Adipocyte (in vitro differentiated cells): ENCODE measurements around the gene SLC25A43.

Experiments used
- DNase-seq: peaks from one replicate; pipeline ENCODE4 v3.0.0-alpha.2; 2015; ENCODE audit warnings: low read depth
- H3K27me3 ChIP-seq: replicated peaks from 2 replicates; pipeline ENCODE4 v1.7.0; 2013; ENCODE audit warnings: mild to moderate bottlenecking, low read length, moderate library complexity; ENCODE audit not compliant: control insufficient read depth, insufficient read depth
- H3K36me3 ChIP-seq: 2 replicates; pipeline ENCODE4 v1.7.0; 2013; ENCODE audit warnings: low read length, mild to moderate bottlenecking, moderate library complexity; ENCODE audit not compliant: control insufficient read depth, insufficient read depth, severe bottlenecking
- H3K4me1 ChIP-seq: 2 replicates; pipeline ENCODE4 v1.7.0; 2013; ENCODE audit warnings: mild to moderate bottlenecking, low read length, moderate library complexity; ENCODE audit not compliant: control insufficient read depth, insufficient read depth
- H3K4me3 ChIP-seq: 2 replicates; pipeline ENCODE4 v1.7.0; 2013; ENCODE audit warnings: mild to moderate bottlenecking, low read length, moderate library complexity
- H3K9ac ChIP-seq: 2 replicates; pipeline ENCODE4 v1.7.0; 2013; ENCODE audit warnings: mild to moderate bottlenecking, low read length, moderate library complexity
- H3K9me3 ChIP-seq: 2 replicates; pipeline ENCODE4 v1.7.0; 2013; ENCODE audit warnings: mild to moderate bottlenecking, low read length, moderate library complexity; ENCODE audit not compliant: control insufficient read depth

Gene SLC25A43

GRCh38 chrX:119468551-119469312 lies 69.6 kb downstream of the SLC25A43 start:
- Histone ChIP-seq H3K9me3 (no peaks in the 10 kb centered on the region), H3K27me3 (no peaks in the 10 kb centered on the region)

GRCh38 chrX:119469313-119469635 lies 70.1 kb downstream of the SLC25A43 start:
- H3K9ac ChIP-seq: peak overlapping the region; percentile 92
- peaks cover 5% of the 10 kb centered on the region for H3K4me1 ChIP-seq
- peak overlapping the region; percentile 89 for H3K4me3 ChIP-seq
- no peak for DNase-seq
- H3K9me3 ChIP-seq: no peaks in the 10 kb centered on the region
- H3K36me3 ChIP-seq: peaks cover 19% of the 10 kb centered on the region
- H3K27me3 ChIP-seq: peaks cover 1% of the 10 kb centered on the region

More at GRCh38 chrX:119468551-119469312, 69.6 kb downstream of the SLC25A43 start:
- peak overlapping the region; percentile 92 for H3K9ac ChIP-seq
- peaks cover 5% of the 10 kb centered on the region for H3K4me1 ChIP-seq
- peak; percentile 92 for DNase-seq
- peak overlapping the region; percentile 89 for H3K4me3 ChIP-seq
- H3K36me3 ChIP-seq: peaks cover 19% of the 10 kb centered on the region

- Histone ChIP-seq H3K27me3 (peaks cover 18% of the 10 kb centered on the region), H3K36me3 (peaks cover 19% of the 10 kb centered on the region), H3K9me3 (no peaks in the 10 kb centered on the region), H3K9ac (no peak overlapping the region), H3K4me1 (peaks cover 7% of the 10 kb centered on the region), H3K4me3 (no peak overlapping the region)
- no peak for DNase-seq
Measured at GRCh38 chrX:119474615-119475388, 75.7 kb downstream of the SLC25A43 start.

- H3K9ac ChIP-seq: no peak overlapping the region
- H3K4me1 ChIP-seq: peaks cover 7% of the 10 kb centered on the region
- peaks cover 18% of the 10 kb centered on the region for H3K27me3 ChIP-seq
- peak; percentile 28 for DNase-seq
- H3K4me3 ChIP-seq: no peak overlapping the region
- H3K36me3 ChIP-seq: peaks cover 11% of the 10 kb centered on the region
- H3K9me3 ChIP-seq: no peaks in the 10 kb centered on the region
Measured at GRCh38 chrX:119475389-119476101, 76.4 kb downstream of the SLC25A43 start.

- H3K9me3 ChIP-seq: no peaks in the 10 kb centered on the region
- H3K27me3 ChIP-seq: peaks cover 18% of the 10 kb centered on the region
- H3K9ac ChIP-seq: peak overlapping the region; percentile 12
- H3K4me3 ChIP-seq: peak overlapping the region; percentile 51
- H3K36me3 ChIP-seq: no peaks in the 10 kb centered on the region
- DNase-seq: peak; percentile 85
- H3K4me1 ChIP-seq: peaks cover 17% of the 10 kb centered on the region
Measured at GRCh38 chrX:119477812-119478232, 78.7 kb downstream of the SLC25A43 start.

GRCh38 chrX:119478504-119478903 lies 79.4 kb downstream of the SLC25A43 start:
- no peak for DNase-seq
- H3K27me3 ChIP-seq: peaks cover 18% of the 10 kb centered on the region

GRCh38 chrX:119479845-119480244 lies 80.7 kb downstream of the SLC25A43 start:
- peaks cover 13% of the 10 kb centered on the region for H3K27me3 ChIP-seq
- DNase-seq: no peak
- no peaks in the 10 kb centered on the region for H3K36me3 ChIP-seq
- peaks cover 17% of the 10 kb centered on the region for H3K4me1 ChIP-seq
- H3K9me3 ChIP-seq: no peaks in the 10 kb centered on the region
- no peak overlapping the region for H3K9ac ChIP-seq
- no peak overlapping the region for H3K4me3 ChIP-seq

More at GRCh38 chrX:119478504-119478903, 79.4 kb downstream of the SLC25A43 start:
- Histone ChIP-seq H3K9me3 (no peaks in the 10 kb centered on the region), H3K4me1 (peaks cover 17% of the 10 kb centered on the region), H3K36me3 (no peaks in the 10 kb centered on the region), H3K9ac (peak overlapping the region; percentile 12), H3K4me3 (peak overlapping the region; percentile 51)

GRCh38 chrX:119481323-119481801 lies 82.2 kb downstream of the SLC25A43 start:
- Histone ChIP-seq H3K36me3 (no peaks in the 10 kb centered on the region), H3K9me3 (no peaks in the 10 kb centered on the region), H3K9ac (no peak overlapping the region), H3K4me3 (no peak overlapping the region), H3K27me3 (peaks cover 13% of the 10 kb centered on the region), H3K4me1 (peaks cover 17% of the 10 kb centered on the region)
- DNase-seq: no peak

- peak overlapping the region; percentile 82 for H3K9ac ChIP-seq
- H3K4me1 ChIP-seq: peaks cover 17% of the 10 kb centered on the region
- peaks cover 6% of the 10 kb centered on the region for H3K27me3 ChIP-seq
- no peaks in the 10 kb centered on the region for H3K36me3 ChIP-seq
- DNase-seq: no peak
- H3K4me3 ChIP-seq: peak overlapping the region; percentile 72
- H3K9me3 ChIP-seq: no peaks in the 10 kb centered on the region
Measured at GRCh38 chrX:119482041-119482440, 82.9 kb downstream of the SLC25A43 start.

- peak overlapping the region; percentile 72 for H3K4me3 ChIP-seq
- no peaks in the 10 kb centered on the region for H3K36me3 ChIP-seq
- peak overlapping the region; percentile 82 for H3K9ac ChIP-seq
- H3K27me3 ChIP-seq: peaks cover 6% of the 10 kb centered on the region
- H3K4me1 ChIP-seq: peaks cover 17% of the 10 kb centered on the region
- peak; percentile 58 for DNase-seq
- no peaks in the 10 kb centered on the region for H3K9me3 ChIP-seq
Measured at GRCh38 chrX:119482481-119483480, 83.6 kb downstream of the SLC25A43 start.
